A549 (cell line): ENCODE data around the gene NLN. TPM values are rescaled to one million over a fixed set of nuclear protein-coding genes. Genes with fewer than 3 reads are reported as not detected.
A peak's percentile ranks its signal among the peaks of the same experiment; 100 is the strongest.
"Not testable (repeated sequence)": the region's sequence is repeated elsewhere in the genome, so short reads cannot be mapped to it uniquely, and the experiment has no call there.

Source experiments
- ATAC-seq, 2 experiments: fragments of 200-7000 bp in 1 of 2; fragments of >200 bp in 1 of 2; cut with Nextera tagmentation in 1 of 2; cut with Tn5 transposase in 1 of 2; 3 replicates each; pipeline versions ENCODE4 v1.8.0 to v1.9.1; 2018 to 2020; ENCODE audit warnings: mild to moderate bottlenecking in 1 of 2, moderate library complexity in 1 of 2
- CTCF ChIA-PET: fragments of 300-600 bp; sonication (Branson Sonifier 250); formaldehyde crosslinking; extraction: SDS; loops from one replicate; lab custom pipeline; 2021; ENCODE audit warnings: antibody characterized with exemption, inconsistent platforms; lab: Yijun Ruan, JAX
- POLR2A ChIA-PET: fragments of 350-600 bp; formaldehyde crosslinking; extraction: SDS; loops from one replicate; lab custom pipeline; 2021; ENCODE audit warnings: antibody characterized with exemption, inconsistent platforms; lab: Yijun Ruan, JAX
- DNase-seq, 2 experiments: peaks; one replicate each; pipeline versions ENCODE4 v3.0.0 to v3.0.0-alpha.2; 2011 to 2016; ENCODE audit warnings: low read depth in 1 of 2, low spot score in 1 of 2
- FAIRE-seq: peaks from 2 replicates; lab custom pipeline; 2011; peaks lifted over from hg19 to GRCh38; lab: Jason Lieb, UNC
- H3K27ac ChIP-seq, 2 experiments: fragments of >200 bp; sonication (Bioruptor Twin); formaldehyde crosslinking; 3 replicates each; pipeline ENCODE4 v1.5.1; 2016 to 2017
- H3K4me1 ChIP-seq: fragments of >200 bp; sonication (Bioruptor Twin); formaldehyde crosslinking; 3 replicates; pipeline ENCODE4 v1.6.1; 2016
- H3K4me2 ChIP-seq: fragments of >200 bp; sonication (Bioruptor Twin); formaldehyde crosslinking; 3 replicates; pipeline ENCODE4 v1.6.1; 2016
- H3K4me3 ChIP-seq: fragments of >200 bp; sonication (Bioruptor Twin); formaldehyde crosslinking; 3 replicates; pipeline ENCODE4 v1.5.1; 2016
- H3K9me3 ChIP-seq: fragments of >200 bp; sonication (Bioruptor Twin); formaldehyde crosslinking; 3 replicates; pipeline ENCODE4 v1.6.1; 2016
- BHLHE40 ChIP-seq: IDR thresholded peaks from 2 replicates; pipeline ENCODE4 v1.6.1; 2012; ENCODE audit warnings: low read depth, low read length, inconsistent platforms
- CBX2 ChIP-seq: fragments of 200-600 bp; sonication (generic); IDR thresholded peaks from 2 replicates; pipeline ENCODE4 v1.6.1; 2016; ENCODE audit warnings: low read depth, mild to moderate bottlenecking, borderline replicate concordance
- CEBPB ChIP-seq, 2 experiments: fragments of >200 bp in 1 of 2; sonication (Bioruptor Twin) in 1 of 2; formaldehyde crosslinking in 1 of 2; IDR thresholded peaks; 2 replicates each; pipeline ENCODE4 v1.6.1; 2012 to 2016
- CHD2 ChIP-seq: fragments of 150-350 bp; IDR thresholded peaks from 2 replicates; pipeline ENCODE4 v1.6.1; 2014; ENCODE audit warnings: low read length; ENCODE audit not compliant: partially characterized antibody
- EHF ChIP-seq: fragments of 250-450 bp; sonication (Bioruptor Pico); IDR thresholded peaks from 2 replicates; pipeline ENCODE4 v1.5.0; 2020; ENCODE audit warnings: mild to moderate bottlenecking
- EP300 ChIP-seq, 2 experiments: fragments of >200 bp; sonication (Bioruptor Twin); formaldehyde crosslinking; IDR thresholded peaks; 2 replicates in 1 of 2; 3 replicates in 1 of 2; pipeline ENCODE4 v1.6.1; 2016 to 2017
- ESRRA ChIP-seq: fragments of 150-350 bp; IDR thresholded peaks from 2 replicates; pipeline ENCODE4 v1.6.1; 2014; ENCODE audit warnings: mild to moderate bottlenecking, low read length, borderline replicate concordance
- FOSB ChIP-seq: fragments of 250-450 bp; sonication (Bioruptor Pico); IDR thresholded peaks from 2 replicates; pipeline ENCODE4 v1.5.0; 2020; ENCODE audit warnings: mild to moderate bottlenecking, moderate library complexity
- FOSL2 ChIP-seq, 2 experiments: fragments of 450-650 bp in 1 of 2; fragments of >200 bp in 1 of 2; sonication (Bioruptor Twin) in 1 of 2; formaldehyde crosslinking; IDR thresholded peaks; 2 replicates each; pipeline versions ENCODE4 v1.5.0 to v1.6.1; 2016 to 2020; ENCODE audit warnings: mild to moderate bottlenecking in 1 of 2, moderate library complexity in 1 of 2
- GATA3 ChIP-seq: IDR thresholded peaks from 2 replicates; pipeline ENCODE4 v1.6.1; 2012; ENCODE audit warnings: borderline replicate concordance
- HOXB13 ChIP-seq: fragments of 250-450 bp; sonication (Bioruptor Pico); IDR thresholded peaks from 2 replicates; pipeline ENCODE4 v1.5.0; 2020; ENCODE audit warnings: low read depth, mild to moderate bottlenecking, moderate library complexity
- KDM5A ChIP-seq: fragments of 200-600 bp; sonication (generic); IDR thresholded peaks from 2 replicates; pipeline ENCODE4 v1.6.1; 2016; ENCODE audit warnings: antibody characterized with exemption, mild to moderate bottlenecking
- MAFK ChIP-seq: fragments of 450-650 bp; IDR thresholded peaks from 2 replicates; pipeline ENCODE4 v1.6.1; 2014; ENCODE audit not compliant: partially characterized antibody
- MAZ ChIP-seq: fragments of 150-350 bp; IDR thresholded peaks from 2 replicates; pipeline ENCODE4 v1.6.1; 2014; ENCODE audit warnings: antibody characterized with exemption, low read depth, low read length, borderline replicate concordance
- NFE2L2 ChIP-seq: fragments of 150-350 bp; conservative IDR thresholded peaks from 2 replicates; pipeline ENCODE4 v1.6.1; 2014; ENCODE audit warnings: low read length
- NPAS2 ChIP-seq: fragments of 250-450 bp; sonication (Bioruptor Pico); IDR thresholded peaks from 2 replicates; pipeline ENCODE4 v1.8.0; 2022; ENCODE audit warnings: mild to moderate bottlenecking, moderate library complexity, borderline replicate concordance
- RCOR1 ChIP-seq: fragments of 150-350 bp; IDR thresholded peaks from 2 replicates; pipeline ENCODE4 v1.6.1; 2014; ENCODE audit warnings: antibody characterized with exemption, low read length, low read depth
- TFCP2L1 ChIP-seq: fragments of 250-450 bp; sonication (Bioruptor Pico); IDR thresholded peaks from 2 replicates; pipeline ENCODE4 v1.5.0; 2021; ENCODE audit warnings: mild to moderate bottlenecking
- WGBS: methylation state at CpG from one replicate; pipeline ENCODE4 v1.1.6; 2017; ENCODE audit errors: missing lambda C conversion rate; 5-methylcytosine and 5-hydroxymethylcytosine counted together
- polyA plus RNA-seq, 4 experiments: library from polyadenylated mRNA; depleted of rRNA in 3 of 4; stranded (reverse); fragments of >200 nt; fragmentation: RNase III in 1 of 4; extraction: RNeasy Plus Mini Kit Qiagen cat#74134 plus additional on column Dnase treatment in 1 of 4; gene quantifications; 2 replicates in 3 of 4; 3 replicates in 1 of 4; pipeline ENCODE4 v1.2.3, GENCODE V29; 2011 to 2017
- TF ChIP-seq, protein P1 (sequence below): fragments of >200 bp; sonication (Bioruptor Twin); formaldehyde crosslinking; IDR thresholded peaks from 3 replicates; pipeline ENCODE4 v1.6.1; 2016
- TF ChIP-seq, protein P2 (sequence below): IDR thresholded peaks from 2 replicates; pipeline ENCODE4 v1.6.1; 2012
- TF ChIP-seq, protein P3 (sequence below): fragments of 450-650 bp; IDR thresholded peaks from 2 replicates; pipeline ENCODE4 v1.6.1; 2014; ENCODE audit warnings: antibody characterized with exemption
- TF ChIP-seq, protein P4 (sequence below): fragments of 200-600 bp; sonication (generic); IDR thresholded peaks from 2 replicates; pipeline ENCODE4 v1.6.1; 2016; ENCODE audit warnings: antibody characterized with exemption, mild to moderate bottlenecking, moderate library complexity

NLN gene
- polyA plus RNA-seq, 2 of the 4 experiments (the other 2 are of a cell fraction) = 69.3 to 88.9 TPM

DNA sequence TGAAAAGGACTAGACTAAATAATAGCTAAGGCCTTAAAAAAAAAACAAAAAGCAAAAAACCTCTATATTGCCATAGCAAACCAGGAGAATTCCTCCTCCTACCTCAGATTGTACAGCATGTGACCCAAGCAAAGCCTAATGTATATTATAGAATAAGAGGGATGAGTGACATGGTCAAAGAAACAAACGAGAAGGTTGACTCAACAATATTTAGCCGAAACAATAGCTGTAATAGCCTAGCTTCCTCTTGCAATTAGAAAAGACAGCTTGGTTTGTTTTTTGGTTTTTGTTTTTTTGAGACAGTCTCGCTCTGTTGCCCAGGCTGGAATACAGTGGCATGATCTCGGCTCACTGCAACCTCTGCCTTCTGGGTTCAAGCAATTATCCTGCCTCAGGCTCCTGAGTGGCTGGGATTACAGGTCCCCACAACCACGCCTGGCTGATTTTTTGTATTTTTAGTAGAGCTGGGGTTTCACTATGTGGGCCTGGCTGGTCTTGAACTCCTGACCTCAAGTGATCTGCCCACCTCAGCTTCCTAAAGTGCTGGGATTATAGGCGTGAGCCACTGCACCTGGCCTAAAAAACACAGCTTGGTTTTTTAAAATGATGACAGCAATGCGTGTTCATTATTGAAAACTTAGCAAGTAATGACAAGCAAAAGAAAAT, 5.6 kb downstream of the NLN start:
- ATAC-seq (no peak), DNase-seq (no peak), FAIRE-seq (no peak)
- POLR2A ChIA-PET = no interaction called here
- no peak overlapping the region for H3K4me3 ChIP-seq
- CTCF ChIA-PET = interaction anchor here (0.7 to 1.2 kb wide), 3 partner anchors 16 to 49 kb away, joined by 3 read pairs; no protein-coding TSS in a partner anchor
- peak overlapping the region; percentile 50; the same call in 2 of the 3 replicates for H3K4me2 ChIP-seq
- H3K4me1 ChIP-seq = peaks cover 38% of the 10 kb centered on the region
- TF ChIP-seq CBX2 (no peak), BHLHE40 (no peak), RCOR1 (no peak), HOXB13 (no peak), ESRRA (no peak), MAFK (no peak), CHD2 (no peak), NFE2L2 (no peak), NPAS2 (CRISPR knock-in tag) (no peak), CEBPB (IDR thresholded peaks at IDR 0.05) (no peak), EP300 (IDR thresholded peaks at IDR 0.05) (no peak), TFCP2L1 (no peak), FOSL2 (IDR thresholded peaks at IDR 0.05) (no peak), FOSL2 (CRISPR knock-in tag; IDR thresholded peaks at IDR 0.05) (no peak), MAZ (no peak)
- TF ChIP-seq, protein P1, sequence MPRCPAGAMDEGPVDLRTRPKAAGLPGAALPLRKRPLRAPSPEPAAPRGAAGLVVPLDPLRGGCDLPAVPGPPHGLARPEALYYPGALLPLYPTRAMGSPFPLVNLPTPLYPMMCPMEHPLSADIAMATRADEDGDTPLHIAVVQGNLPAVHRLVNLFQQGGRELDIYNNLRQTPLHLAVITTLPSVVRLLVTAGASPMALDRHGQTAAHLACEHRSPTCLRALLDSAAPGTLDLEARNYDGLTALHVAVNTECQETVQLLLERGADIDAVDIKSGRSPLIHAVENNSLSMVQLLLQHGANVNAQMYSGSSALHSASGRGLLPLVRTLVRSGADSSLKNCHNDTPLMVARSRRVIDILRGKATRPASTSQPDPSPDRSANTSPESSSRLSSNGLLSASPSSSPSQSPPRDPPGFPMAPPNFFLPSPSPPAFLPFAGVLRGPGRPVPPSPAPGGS = no peak
- TF ChIP-seq, protein P2, sequence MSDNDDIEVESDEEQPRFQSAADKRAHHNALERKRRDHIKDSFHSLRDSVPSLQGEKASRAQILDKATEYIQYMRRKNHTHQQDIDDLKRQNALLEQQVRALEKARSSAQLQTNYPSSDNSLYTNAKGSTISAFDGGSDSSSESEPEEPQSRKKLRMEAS = no peak
- WGBS = 86% methylated on average over 7 of the region's 7 CpGs
- no peaks in the 10 kb centered on the region for H3K9me3 ChIP-seq
- peak overlapping the region in 1 of 2 experiments; percentile 50; a peak in 3 of 6 replicates for H3K27ac ChIP-seq

DNA sequence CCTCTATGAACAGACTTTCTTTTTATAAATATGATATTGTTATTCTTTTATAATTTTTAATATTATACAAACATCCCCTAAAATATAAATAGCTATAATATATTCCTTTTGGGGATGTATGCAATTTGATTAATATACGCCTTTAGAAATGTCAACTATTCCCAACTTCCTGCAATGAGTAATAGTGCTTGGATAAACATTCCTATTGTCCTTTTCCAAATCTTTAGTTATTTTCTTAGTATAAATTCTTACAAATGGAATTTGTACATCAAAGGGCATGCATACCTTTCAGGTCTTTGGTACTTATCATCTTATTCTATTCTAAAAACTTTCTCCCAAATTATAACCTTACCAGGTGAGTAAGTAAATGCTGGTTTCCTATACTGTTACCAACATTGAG, 6.2 kb downstream of the NLN start:
- CTCF ChIA-PET = interaction anchor here (1.1 kb wide), 1 partner anchor 49 kb away, joined by 3 read pairs; no protein-coding TSS in a partner anchor
- no peak for ATAC-seq

DNA sequence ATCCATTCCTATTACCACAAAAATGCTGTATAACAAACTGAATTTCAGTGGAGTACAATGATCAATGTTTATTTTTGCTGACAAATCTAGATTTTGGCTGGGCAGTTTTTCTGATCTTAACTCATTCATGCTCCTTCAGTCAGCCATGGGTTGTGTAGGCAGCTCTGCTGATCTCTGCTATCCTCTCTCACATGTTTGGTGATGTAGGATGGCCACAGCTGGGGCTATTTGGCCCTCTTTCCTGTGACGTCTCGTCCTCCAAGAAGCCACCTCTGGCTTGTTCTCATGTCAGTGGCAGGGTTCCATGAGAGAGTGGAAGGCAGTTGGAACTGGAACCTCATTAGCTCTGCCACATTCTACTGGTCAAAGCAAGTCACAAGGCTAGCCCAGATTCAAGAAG, 8.9 kb downstream of the NLN start:
- H3K4me1 ChIP-seq = peaks cover 37% of the 10 kb centered on the region
- no peak overlapping the region for H3K4me3 ChIP-seq
- DNase-seq = no peak
- ChIA-PET POLR2A (no interaction called here), CTCF (interaction anchor here (0.7 kb wide), 1 partner anchor 341 kb away, joined by 3 read pairs; no protein-coding TSS in a partner anchor)
- no peak overlapping the region for H3K4me2 ChIP-seq
- 90% methylated on average over 2 of the region's 2 CpGs for WGBS
- TF ChIP-seq, protein P3, sequence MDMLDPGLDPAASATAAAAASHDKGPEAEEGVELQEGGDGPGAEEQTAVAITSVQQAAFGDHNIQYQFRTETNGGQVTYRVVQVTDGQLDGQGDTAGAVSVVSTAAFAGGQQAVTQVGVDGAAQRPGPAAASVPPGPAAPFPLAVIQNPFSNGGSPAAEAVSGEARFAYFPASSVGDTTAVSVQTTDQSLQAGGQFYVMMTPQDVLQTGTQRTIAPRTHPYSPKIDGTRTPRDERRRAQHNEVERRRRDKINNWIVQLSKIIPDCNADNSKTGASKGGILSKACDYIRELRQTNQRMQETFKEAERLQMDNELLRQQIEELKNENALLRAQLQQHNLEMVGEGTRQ = no peak
- no peak for TF ChIP-seq GATA3
- TF ChIP-seq MAFK = peak; percentile 63
- TF ChIP-seq KDM5A = no peak
- no peak for TF ChIP-seq FOSB (CRISPR knock-in tag)
- TF ChIP-seq, protein P4, sequence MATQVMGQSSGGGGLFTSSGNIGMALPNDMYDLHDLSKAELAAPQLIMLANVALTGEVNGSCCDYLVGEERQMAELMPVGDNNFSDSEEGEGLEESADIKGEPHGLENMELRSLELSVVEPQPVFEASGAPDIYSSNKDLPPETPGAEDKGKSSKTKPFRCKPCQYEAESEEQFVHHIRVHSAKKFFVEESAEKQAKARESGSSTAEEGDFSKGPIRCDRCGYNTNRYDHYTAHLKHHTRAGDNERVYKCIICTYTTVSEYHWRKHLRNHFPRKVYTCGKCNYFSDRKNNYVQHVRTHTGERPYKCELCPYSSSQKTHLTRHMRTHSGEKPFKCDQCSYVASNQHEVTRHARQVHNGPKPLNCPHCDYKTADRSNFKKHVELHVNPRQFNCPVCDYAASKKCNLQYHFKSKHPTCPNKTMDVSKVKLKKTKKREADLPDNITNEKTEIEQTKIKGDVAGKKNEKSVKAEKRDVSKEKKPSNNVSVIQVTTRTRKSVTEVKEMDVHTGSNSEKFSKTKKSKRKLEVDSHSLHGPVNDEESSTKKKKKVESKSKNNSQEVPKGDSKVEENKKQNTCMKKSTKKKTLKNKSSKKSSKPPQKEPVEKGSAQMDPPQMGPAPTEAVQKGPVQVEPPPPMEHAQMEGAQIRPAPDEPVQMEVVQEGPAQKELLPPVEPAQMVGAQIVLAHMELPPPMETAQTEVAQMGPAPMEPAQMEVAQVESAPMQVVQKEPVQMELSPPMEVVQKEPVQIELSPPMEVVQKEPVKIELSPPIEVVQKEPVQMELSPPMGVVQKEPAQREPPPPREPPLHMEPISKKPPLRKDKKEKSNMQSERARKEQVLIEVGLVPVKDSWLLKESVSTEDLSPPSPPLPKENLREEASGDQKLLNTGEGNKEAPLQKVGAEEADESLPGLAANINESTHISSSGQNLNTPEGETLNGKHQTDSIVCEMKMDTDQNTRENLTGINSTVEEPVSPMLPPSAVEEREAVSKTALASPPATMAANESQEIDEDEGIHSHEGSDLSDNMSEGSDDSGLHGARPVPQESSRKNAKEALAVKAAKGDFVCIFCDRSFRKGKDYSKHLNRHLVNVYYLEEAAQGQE = no peak
- no peak for TF ChIP-seq NFE2L2
- TF ChIP-seq TFCP2L1 = no peak
- no peak for FAIRE-seq
- H3K9me3 ChIP-seq = no peaks in the 10 kb centered on the region
- no peak for ATAC-seq
- no peak overlapping the region for H3K27ac ChIP-seq

More for the DNA sequence above, 6.2 kb downstream of the NLN start:
- DNase-seq (no peak), FAIRE-seq (no peak)
- H3K9me3 ChIP-seq = no peaks in the 10 kb centered on the region
- no peak overlapping the region for H3K27ac ChIP-seq
- peaks cover 38% of the 10 kb centered on the region for H3K4me1 ChIP-seq
- POLR2A ChIA-PET = no interaction called here
- TF ChIP-seq EHF (CRISPR knock-in tag) (no peak), FOSL2 (IDR thresholded peaks at IDR 0.05) (no peak), FOSL2 (CRISPR knock-in tag; IDR thresholded peaks at IDR 0.05) (0 out of 2 replicates have a peak, but pooled peaks have one; percentile 12)
- 35% methylated on average over 1 of the region's 1 CpG for WGBS
- peak overlapping the region; percentile 50; the same call in 2 of the 3 replicates for H3K4me2 ChIP-seq
- H3K4me3 ChIP-seq = no peak overlapping the region

DNA sequence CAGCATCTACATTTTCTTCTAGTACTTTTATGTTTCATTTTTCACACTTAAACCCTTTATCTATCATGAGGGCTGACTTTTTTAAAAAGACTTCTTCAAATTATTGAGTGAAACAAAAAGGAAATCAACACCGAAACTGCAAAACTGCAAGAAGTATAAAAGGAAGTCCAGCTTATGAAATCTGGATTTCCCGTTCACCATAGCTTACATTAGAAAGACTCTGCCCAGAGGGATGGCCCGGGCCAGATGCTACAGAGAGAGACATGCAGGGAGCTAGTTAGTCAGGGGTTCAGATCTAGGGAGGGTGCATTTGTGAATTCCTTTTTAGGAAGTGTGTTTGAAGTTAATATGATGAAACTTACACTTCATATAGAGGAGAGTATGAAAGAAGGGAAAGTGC, 10.0 kb downstream of the NLN start:
- ATAC-seq, POLR2A ChIA-PET, H3K27ac ChIP-seq, H3K4me3 ChIP-seq, H3K9me3 ChIP-seq, H3K4me2 ChIP-seq, DNase-seq, FAIRE-seq: not testable (repeated sequence)
- CTCF ChIA-PET = interaction anchor here (1.1 kb wide), 1 partner anchor 9 kb away, joined by 3 read pairs; no protein-coding TSS in a partner anchor
- 97% methylated on average over 3 of the region's 3 CpGs for WGBS
- H3K4me1 ChIP-seq = peaks cover 29% of the 10 kb centered on the region
